GM10248 (cell line): ENCODE data around the gene ABCC10.

Experiments
- CTCF ChIA-PET: fragments of 300-600 bp; sonication (Branson Sonifier 250); formaldehyde crosslinking; extraction: SDS; loops from one replicate; lab custom pipeline; 2021; ENCODE audit warnings: antibody characterized with exemption; lab: Yijun Ruan, JAX
- POLR2A ChIA-PET: fragments of 350-650 bp; sonication (Branson Sonifier 250); formaldehyde crosslinking; extraction: SDS; loops from one replicate; lab custom pipeline; 2020; ENCODE audit warnings: antibody characterized with exemption; lab: Yijun Ruan, JAX
- DNase-seq: peaks from one replicate; pipeline ENCODE4 v3.0.0; 2012; ENCODE audit errors: extremely low spot score
- CTCF ChIP-seq: IDR thresholded peaks from 2 replicates; pipeline ENCODE4 v1.5.1; 2012; ENCODE audit warnings: mild to moderate bottlenecking, low read depth; ENCODE audit errors: extremely low read depth, missing control alignments, control extremely low read depth

ABCC10 gene

GRCh38 chr6:43491750-43492661 lies 64.7 kb downstream of the ABCC10 start:
- no peak for TF ChIP-seq CTCF
- ChIA-PET CTCF (interaction anchor here (0.9 to 11.7 kb wide), 8 partner anchors 7 to 301 kb away, joined by 3 to 125 read pairs (median 4); partner anchors contain the start of genes DLK2, DNPH1 and LRRC73), POLR2A (no interaction called here)
- DNase-seq: no peak

- CTCF ChIA-PET: interaction anchor here (0.9 to 11.7 kb wide), 7 partner anchors 8 to 302 kb away, joined by 3 to 125 read pairs (median 4); partner anchors contain the start of genes DLK2 and DNPH1
- DNase-seq: no peak
- POLR2A ChIA-PET: no interaction called here
- TF ChIP-seq CTCF: no peak
Measured at GRCh38 chr6:43492673-43493072, 65.3 kb downstream of the ABCC10 start.

- TF ChIP-seq CTCF: no peak
- no peak for DNase-seq
- ChIA-PET POLR2A (no interaction called here), CTCF (interaction anchor here (0.9 to 11.7 kb wide), 8 partner anchors 8 to 303 kb away, joined by 3 to 125 read pairs (median 8); partner anchors contain the start of genes DLK2 and DNPH1)
Measured at GRCh38 chr6:43493230-43493629, 65.9 kb downstream of the ABCC10 start.

GRCh38 chr6:43493833-43494232 lies 66.5 kb downstream of the ABCC10 start:
- CTCF ChIA-PET: interaction anchor here (1.8 to 11.7 kb wide), 7 partner anchors 9 to 264 kb away, joined by 4 to 125 read pairs (median 15); partner anchors contain the start of genes DLK2 and DNPH1
- POLR2A ChIA-PET: no interaction called here
- DNase-seq: no peak
- TF ChIP-seq CTCF: no peak

GRCh38 chr6:43494321-43494720 lies 67.0 kb downstream of the ABCC10 start:
- ChIA-PET POLR2A (interaction anchor here (0.5 kb wide), 1 partner anchor 63 kb away, joined by 3 read pairs; no protein-coding TSS in a partner anchor), CTCF (interaction anchor here (0.8 to 11.7 kb wide), 7 partner anchors 10 to 265 kb away, joined by 4 to 125 read pairs (median 15); partner anchors contain the start of genes DLK2, DNPH1 and TJAP1)
- no peak for DNase-seq
- no peak for TF ChIP-seq CTCF

- no peak for DNase-seq
- CTCF ChIA-PET: interaction anchor here (0.8 to 11.7 kb wide), 7 partner anchors 10 to 61 kb away, joined by 4 to 125 read pairs (median 15); partner anchors contain the start of genes DLK2 and TJAP1
- TF ChIP-seq CTCF: no peak
- POLR2A ChIA-PET: interaction anchor here (0.5 kb wide), 1 partner anchor 63 kb away, joined by 3 read pairs; no protein-coding TSS in a partner anchor
Measured at GRCh38 chr6:43494766-43495165, 67.4 kb downstream of the ABCC10 start.
